Measurements from ENCODE around the gene IQGAP3. TPM values are rescaled to one million over a fixed set of nuclear protein-coding genes. Genes with fewer than 3 reads are reported as not detected.

Gene IQGAP3
- total RNA-seq, 2 donors from 2014 or later: 28.6 to 36.9 TPM

DNA sequence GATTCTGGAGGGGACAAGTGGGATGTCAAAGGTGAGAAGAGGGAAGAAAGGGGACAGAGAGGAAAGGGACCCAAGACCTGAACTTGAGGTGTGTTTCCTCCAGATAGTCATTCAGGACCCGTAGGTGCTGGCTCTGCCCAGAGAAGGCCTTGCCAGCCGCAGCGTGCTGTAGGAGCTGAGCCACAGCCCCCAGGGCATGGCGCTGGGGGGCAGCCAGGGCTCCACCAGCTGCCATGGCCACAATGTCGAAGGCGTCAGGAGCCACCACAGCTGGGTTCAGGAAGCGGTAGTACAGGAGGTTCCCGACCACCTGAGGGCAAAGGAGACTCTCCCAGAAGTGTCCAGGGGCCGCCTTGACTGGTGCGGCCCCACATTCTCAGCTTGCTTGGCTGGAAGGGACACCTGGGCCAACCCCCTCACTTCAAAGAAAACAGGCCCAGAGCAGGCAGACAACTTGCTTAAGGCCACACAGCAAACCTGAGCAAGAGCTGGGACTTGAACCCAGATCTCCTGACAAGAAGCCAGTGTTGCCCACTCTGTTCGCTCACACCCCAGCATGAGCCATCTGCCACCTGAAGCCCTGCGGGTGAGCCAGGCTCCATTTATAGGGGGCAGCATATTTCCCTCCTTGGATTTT lies 37.8 kb downstream of the IQGAP3 start:
- no peak overlapping the region for H3K27ac Mint-ChIP-seq
- Histone ChIP-seq H3K9ac (ENCODE audit: extremely low read depth, low read length, poor library complexity, severe bottlenecking) (no peak overlapping the region), H3K4me3 (ENCODE audit: low read length) (no peak overlapping the region), H3K27me3 (ENCODE audit: control insufficient read depth, insufficient read depth, low read length, poor library complexity, severe bottlenecking) (no peaks in the 10 kb centered on the region), H3K4me1 (ENCODE audit: control insufficient read depth, insufficient read depth, low read length) (no peaks in the 10 kb centered on the region), H3K9me3 (ENCODE audit: control insufficient read depth, low read length) (no peaks in the 10 kb centered on the region), H3K27ac (ENCODE audit: low read depth, low read length) (no peak overlapping the region), H3K36me3 (ENCODE audit: control insufficient read depth, insufficient read depth, low read length) (peaks cover 53% of the 10 kb centered on the region)
- H3K9me3 Mint-ChIP-seq: no peaks in the 10 kb centered on the region
- no peak overlapping the region for H3K4me3 Mint-ChIP-seq
- DNase-seq: no peak
- peaks cover 54% of the 10 kb centered on the region for H3K36me3 Mint-ChIP-seq (ENCODE audit: low read depth)
- 94 to 95% methylated on average over 9 to 12 of the region's 12 CpGs for WGBS, 2 experiments (ENCODE audit: insufficient coverage in 1 of 2, insufficient read length in 1 of 2)
- peaks cover 9% of the 10 kb centered on the region for H3K4me1 Mint-ChIP-seq
- H3K27me3 Mint-ChIP-seq (ENCODE audit: insufficient read depth): no peaks in the 10 kb centered on the region
- TF ChIP-seq, protein P1, sequence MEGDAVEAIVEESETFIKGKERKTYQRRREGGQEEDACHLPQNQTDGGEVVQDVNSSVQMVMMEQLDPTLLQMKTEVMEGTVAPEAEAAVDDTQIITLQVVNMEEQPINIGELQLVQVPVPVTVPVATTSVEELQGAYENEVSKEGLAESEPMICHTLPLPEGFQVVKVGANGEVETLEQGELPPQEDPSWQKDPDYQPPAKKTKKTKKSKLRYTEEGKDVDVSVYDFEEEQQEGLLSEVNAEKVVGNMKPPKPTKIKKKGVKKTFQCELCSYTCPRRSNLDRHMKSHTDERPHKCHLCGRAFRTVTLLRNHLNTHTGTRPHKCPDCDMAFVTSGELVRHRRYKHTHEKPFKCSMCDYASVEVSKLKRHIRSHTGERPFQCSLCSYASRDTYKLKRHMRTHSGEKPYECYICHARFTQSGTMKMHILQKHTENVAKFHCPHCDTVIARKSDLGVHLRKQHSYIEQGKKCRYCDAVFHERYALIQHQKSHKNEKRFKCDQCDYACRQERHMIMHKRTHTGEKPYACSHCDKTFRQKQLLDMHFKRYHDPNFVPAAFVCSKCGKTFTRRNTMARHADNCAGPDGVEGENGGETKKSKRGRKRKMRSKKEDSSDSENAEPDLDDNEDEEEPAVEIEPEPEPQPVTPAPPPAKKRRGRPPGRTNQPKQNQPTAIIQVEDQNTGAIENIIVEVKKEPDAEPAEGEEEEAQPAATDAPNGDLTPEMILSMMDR (conservative IDR thresholded peaks at IDR 0.05): no peak

DNA sequence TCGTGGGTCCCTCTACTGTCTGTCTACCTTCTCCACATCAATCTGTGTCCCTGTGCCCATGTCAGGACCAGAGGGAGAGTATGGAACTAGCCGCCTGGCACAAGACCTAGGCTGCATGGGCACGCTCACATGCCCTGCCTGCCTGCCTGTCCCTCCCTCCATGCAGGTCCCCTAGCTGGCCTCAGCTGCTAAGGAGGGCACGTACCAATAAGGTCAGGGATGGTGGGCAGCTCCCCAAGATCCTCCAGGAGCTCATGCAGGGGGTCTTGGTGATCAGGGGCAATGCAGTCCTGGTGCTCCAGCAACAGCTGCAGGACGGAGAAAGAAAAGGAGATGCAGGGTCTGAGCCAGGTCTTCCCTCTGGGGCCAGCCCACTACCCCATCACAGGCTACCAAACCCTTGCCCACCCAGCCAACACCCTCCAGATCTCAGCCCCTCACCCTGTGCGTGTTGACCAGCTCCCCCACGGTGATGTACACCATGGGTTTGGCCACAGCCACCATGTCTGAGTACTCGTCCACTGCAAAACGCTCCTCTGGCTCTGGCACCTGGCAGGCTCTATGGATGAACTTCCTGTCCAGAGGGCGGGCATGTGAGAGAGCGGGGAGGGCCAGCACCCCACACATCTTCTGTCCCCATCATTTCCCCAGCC lies 38.7 kb downstream of the IQGAP3 start:
- H3K9me3 ChIP-seq (ENCODE audit: control insufficient read depth, low read length): no peaks in the 10 kb centered on the region
- H3K4me1 ChIP-seq (ENCODE audit: control insufficient read depth, insufficient read depth, low read length): no peaks in the 10 kb centered on the region
- WGBS, 2 experiments (ENCODE audit: insufficient coverage in 1 of 2, insufficient read length in 1 of 2): 89 to 91% methylated on average over 7 to 11 of the region's 11 CpGs
- Mint-ChIP-seq H3K4me1 (peaks cover 2% of the 10 kb centered on the region), H3K36me3 (ENCODE audit: low read depth) (peaks cover 54% of the 10 kb centered on the region), H3K27me3 (ENCODE audit: insufficient read depth) (no peaks in the 10 kb centered on the region), H3K4me3 (no peak overlapping the region), H3K27ac (no peak overlapping the region), H3K9me3 (no peaks in the 10 kb centered on the region)
- H3K4me3 ChIP-seq (ENCODE audit: low read length): no peak overlapping the region
- H3K36me3 ChIP-seq (ENCODE audit: control insufficient read depth, insufficient read depth, low read length): peaks cover 53% of the 10 kb centered on the region
- TF ChIP-seq, protein P1 (conservative IDR thresholded peaks at IDR 0.05): no peak
- no peak overlapping the region for H3K27ac ChIP-seq (ENCODE audit: low read depth, low read length)
- no peak for DNase-seq
- H3K27me3 ChIP-seq (ENCODE audit: control insufficient read depth, insufficient read depth, low read length, poor library complexity, severe bottlenecking): no peaks in the 10 kb centered on the region
- no peak overlapping the region for H3K9ac ChIP-seq (ENCODE audit: extremely low read depth, low read length, poor library complexity, severe bottlenecking)

DNA sequence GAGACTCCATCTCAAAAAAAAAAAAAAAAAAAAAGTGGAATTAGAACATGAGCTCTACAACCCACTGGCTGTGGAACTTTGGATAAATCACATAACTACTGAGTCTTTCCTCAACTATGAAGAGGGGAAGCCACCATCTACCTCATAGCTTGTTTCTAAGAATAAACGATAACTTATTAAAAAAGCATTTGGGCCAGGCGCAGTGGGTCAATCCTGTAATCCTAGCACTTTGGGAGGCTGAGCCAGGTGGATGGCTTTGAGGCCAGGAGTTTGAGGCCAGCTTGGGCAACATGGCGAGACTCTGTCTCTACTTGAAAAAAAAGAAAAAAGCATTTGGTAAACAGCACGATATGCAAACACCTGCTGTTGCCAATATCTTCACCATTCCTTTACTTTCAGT lies 40.0 kb downstream of the IQGAP3 start:
- no peak overlapping the region for H3K4me3 ChIP-seq (ENCODE audit: low read length)
- no peak overlapping the region for H3K27ac ChIP-seq (ENCODE audit: low read depth, low read length)
- no peak overlapping the region for H3K9ac ChIP-seq (ENCODE audit: extremely low read depth, low read length, poor library complexity, severe bottlenecking)
- TF ChIP-seq, protein P1 (conservative IDR thresholded peaks at IDR 0.05): no peak
- H3K9me3 Mint-ChIP-seq: no peaks in the 10 kb centered on the region
- H3K36me3 Mint-ChIP-seq (ENCODE audit: low read depth): peaks cover 61% of the 10 kb centered on the region
- H3K27ac Mint-ChIP-seq: no peak overlapping the region
- WGBS, 2 experiments (ENCODE audit: insufficient coverage in 1 of 2, insufficient read length in 1 of 2): 89 to 98% methylated on average over 3 to 4 of the region's 4 CpGs
- no peaks in the 10 kb centered on the region for H3K4me1 ChIP-seq (ENCODE audit: control insufficient read depth, insufficient read depth, low read length)
- no peaks in the 10 kb centered on the region for H3K27me3 ChIP-seq (ENCODE audit: control insufficient read depth, insufficient read depth, low read length, poor library complexity, severe bottlenecking)
- no peaks in the 10 kb centered on the region for H3K9me3 ChIP-seq (ENCODE audit: control insufficient read depth, low read length)
- no peaks in the 10 kb centered on the region for H3K27me3 Mint-ChIP-seq (ENCODE audit: insufficient read depth)
- no peak overlapping the region for H3K4me3 Mint-ChIP-seq
- no peaks in the 10 kb centered on the region for H3K4me1 Mint-ChIP-seq
- DNase-seq: no peak
- peaks cover 60% of the 10 kb centered on the region for H3K36me3 ChIP-seq (ENCODE audit: control insufficient read depth, insufficient read depth, low read length)

All from endodermal cell (in vitro differentiated cells).